Uterus (tissue), 2 donors: ENCODE measurements around the gene PCNX1.

Experiments used
- POLR2A ChIP-seq, 2 donors: fragments of 450-650 bp; IDR thresholded peaks; one replicate each; pipeline ENCODE4 v1.6.1; 2016; ENCODE audit warnings: antibody characterized with exemption in 2 of 2, mild to moderate bottlenecking in 1 of 2, moderate library complexity in 1 of 2
- TF ChIP-seq, protein P1 (sequence below), 4 experiments: fragments of 200-600 bp in 2 of 4; fragments of 450-650 bp in 2 of 4; sonication (generic) in 2 of 4; IDR thresholded peaks; one replicate each; pipeline ENCODE4 v1.5.1; 2016 to 2019; ENCODE audit warnings: antibody characterized with exemption in 4 of 4, mild to moderate bottlenecking in 2 of 4, moderate library complexity in 1 of 4

GRCh38 chr14:70972107-70972976 is 65.1 kb downstream of the PCNX1 start:
- TF ChIP-seq, protein P1, sequence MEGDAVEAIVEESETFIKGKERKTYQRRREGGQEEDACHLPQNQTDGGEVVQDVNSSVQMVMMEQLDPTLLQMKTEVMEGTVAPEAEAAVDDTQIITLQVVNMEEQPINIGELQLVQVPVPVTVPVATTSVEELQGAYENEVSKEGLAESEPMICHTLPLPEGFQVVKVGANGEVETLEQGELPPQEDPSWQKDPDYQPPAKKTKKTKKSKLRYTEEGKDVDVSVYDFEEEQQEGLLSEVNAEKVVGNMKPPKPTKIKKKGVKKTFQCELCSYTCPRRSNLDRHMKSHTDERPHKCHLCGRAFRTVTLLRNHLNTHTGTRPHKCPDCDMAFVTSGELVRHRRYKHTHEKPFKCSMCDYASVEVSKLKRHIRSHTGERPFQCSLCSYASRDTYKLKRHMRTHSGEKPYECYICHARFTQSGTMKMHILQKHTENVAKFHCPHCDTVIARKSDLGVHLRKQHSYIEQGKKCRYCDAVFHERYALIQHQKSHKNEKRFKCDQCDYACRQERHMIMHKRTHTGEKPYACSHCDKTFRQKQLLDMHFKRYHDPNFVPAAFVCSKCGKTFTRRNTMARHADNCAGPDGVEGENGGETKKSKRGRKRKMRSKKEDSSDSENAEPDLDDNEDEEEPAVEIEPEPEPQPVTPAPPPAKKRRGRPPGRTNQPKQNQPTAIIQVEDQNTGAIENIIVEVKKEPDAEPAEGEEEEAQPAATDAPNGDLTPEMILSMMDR (IDR thresholded peaks at IDR 0.05): peak; percentile 83 to 88 (median 86)
- no peak for TF ChIP-seq POLR2A (IDR thresholded peaks at IDR 0.05)
